Vagina (tissue), 2 donors: ENCODE measurements around the gene SFMBT2. TPM values are rescaled to one million over a fixed set of nuclear protein-coding genes. Genes with fewer than 3 reads are reported as not detected.

Experiments used
- DNase-seq, 2 donors: peaks; one replicate each; pipeline ENCODE4 v3.0.0-alpha.2; 2017; ENCODE audit errors: extremely low spot score in 2 of 2
- H3K27ac ChIP-seq: fragments of 200-600 bp; sonication (generic); one replicate; pipeline ENCODE4 v1.5.1; 2019
- H3K27me3 ChIP-seq: fragments of 200-600 bp; sonication (generic); one replicate; pipeline ENCODE4 v1.5.1; 2019
- H3K36me3 ChIP-seq, 2 donors: fragments of 200-600 bp; sonication (generic); one replicate each; pipeline ENCODE4 v1.5.1; 2017 to 2019
- H3K4me1 ChIP-seq: fragments of 200-600 bp; sonication (generic); one replicate; pipeline ENCODE4 v1.5.1; 2019
- H3K4me3 ChIP-seq, 2 donors: fragments of 200-600 bp; sonication (generic); 1 replicate in 1 of 2; 2 replicates in 1 of 2; pipeline ENCODE4 v1.5.1; 2016 to 2019
- H3K9me3 ChIP-seq: fragments of 200-600 bp; sonication (generic); one replicate; pipeline ENCODE4 v1.5.1; 2019
- CTCF ChIP-seq, 3 experiments: fragments of 450-650 bp in 2 of 3; fragments of 200-600 bp in 1 of 3; sonication (generic) in 1 of 3; IDR thresholded peaks; one replicate each; pipeline ENCODE4 v1.5.1; 2017 to 2019; ENCODE audit warnings: antibody characterized with exemption in 3 of 3, mild to moderate bottlenecking in 2 of 3, moderate library complexity in 2 of 3
- POLR2A ChIP-seq, 2 donors: fragments of 450-650 bp; IDR thresholded peaks; one replicate each; pipeline ENCODE4 v1.6.1; 2017; ENCODE audit warnings: antibody characterized with exemption in 2 of 2, mild to moderate bottlenecking in 2 of 2, moderate library complexity in 2 of 2
- POLR2AphosphoS5 ChIP-seq, 2 donors: sonication (generic); formaldehyde crosslinking; IDR thresholded peaks; one replicate each; pipeline ENCODE4 v1.9.0; 2017; ENCODE audit warnings: antibody characterized with exemption in 2 of 2, mild to moderate bottlenecking in 2 of 2, low read depth in 1 of 2; ENCODE audit not compliant: insufficient read depth in 1 of 2
- intact Hi-C: fragments of 100-400 bp; cut with DNase I; formaldehyde crosslinking; loops from one replicate; pipeline ENCODE4 v1.15.1; 2023
- total RNA-seq: library from RNA; depleted of rRNA; stranded (reverse); fragments of >200 nt; gene quantifications from one replicate; pipeline ENCODE4 v1.2.3, GENCODE V29; 2016

Gene SFMBT2
- total RNA-seq, 1 donor from 2014 or later = 12.5 TPM

- H3K27me3 ChIP-seq = no peaks in the 10 kb centered on the region
- H3K27ac ChIP-seq = no peak overlapping the region
Observed at GRCh38 chr10:7434378-7434777, 23.5 kb upstream of the SFMBT2 start.

GRCh38 chr10:7433861-7434260, 23.0 kb upstream of the SFMBT2 start:
- no peak for TF ChIP-seq POLR2AphosphoS5 (IDR thresholded peaks at IDR 0.05; ENCODE audit: insufficient read depth in 1 of 2, low read depth in 1 of 2)
- no peak for TF ChIP-seq CTCF (IDR thresholded peaks at IDR 0.05)
- TF ChIP-seq POLR2A (IDR thresholded peaks at IDR 0.05) = no peak
- Histone ChIP-seq H3K4me3 (no peak overlapping the region), H3K27ac (no peak overlapping the region), H3K27me3 (no peaks in the 10 kb centered on the region), H3K36me3 (no peaks in the 10 kb centered on the region), H3K9me3 (no peaks in the 10 kb centered on the region), H3K4me1 (no peaks in the 10 kb centered on the region)
- intact Hi-C loops = no loop called here
- DNase-seq = no peak

More at GRCh38 chr10:7434378-7434777, 23.5 kb upstream of the SFMBT2 start:
- no peaks in the 10 kb centered on the region for H3K36me3 ChIP-seq
- no peaks in the 10 kb centered on the region for H3K4me1 ChIP-seq
- no peak overlapping the region for H3K4me3 ChIP-seq
- H3K9me3 ChIP-seq = no peaks in the 10 kb centered on the region
- TF ChIP-seq POLR2A (IDR thresholded peaks at IDR 0.05) = no peak
- TF ChIP-seq POLR2AphosphoS5 (IDR thresholded peaks at IDR 0.05; ENCODE audit: insufficient read depth in 1 of 2, low read depth in 1 of 2) = no peak
- TF ChIP-seq CTCF (IDR thresholded peaks at IDR 0.05) = no peak
- intact Hi-C loops = no loop called here
- DNase-seq = no peak

GRCh38 chr10:7432884-7433726, 22.3 kb upstream of the SFMBT2 start:
- intact Hi-C loops = no loop called here
- H3K4me3 ChIP-seq = no peak overlapping the region

GRCh38 chr10:7428673-7429350, 18.0 kb upstream of the SFMBT2 start:
- TF ChIP-seq POLR2A (IDR thresholded peaks at IDR 0.05) (no peak), POLR2AphosphoS5 (IDR thresholded peaks at IDR 0.05; ENCODE audit: insufficient read depth in 1 of 2, low read depth in 1 of 2) (no peak), CTCF (IDR thresholded peaks at IDR 0.05) (no peak)
- H3K36me3 ChIP-seq = no peaks in the 10 kb centered on the region
- no peak overlapping the region for H3K27ac ChIP-seq
- no peaks in the 10 kb centered on the region for H3K27me3 ChIP-seq
- no peak for DNase-seq
- H3K4me3 ChIP-seq = no peak overlapping the region
- intact Hi-C loops = no loop called here
- no peaks in the 10 kb centered on the region for H3K4me1 ChIP-seq
- no peaks in the 10 kb centered on the region for H3K9me3 ChIP-seq

More at GRCh38 chr10:7432884-7433726, 22.3 kb upstream of the SFMBT2 start:
- no peak for DNase-seq
- Histone ChIP-seq H3K4me1 (no peaks in the 10 kb centered on the region), H3K27ac (no peak overlapping the region), H3K36me3 (no peaks in the 10 kb centered on the region), H3K27me3 (no peaks in the 10 kb centered on the region), H3K9me3 (no peaks in the 10 kb centered on the region)
- TF ChIP-seq CTCF (IDR thresholded peaks at IDR 0.05) (no peak), POLR2A (IDR thresholded peaks at IDR 0.05) (no peak), POLR2AphosphoS5 (IDR thresholded peaks at IDR 0.05; ENCODE audit: insufficient read depth in 1 of 2, low read depth in 1 of 2) (no peak)

GRCh38 chr10:7426349-7426748, 15.5 kb upstream of the SFMBT2 start:
- DNase-seq = no peak
- Histone ChIP-seq H3K4me3 (no peak overlapping the region), H3K27me3 (no peaks in the 10 kb centered on the region), H3K36me3 (no peaks in the 10 kb centered on the region), H3K9me3 (no peaks in the 10 kb centered on the region), H3K4me1 (no peaks in the 10 kb centered on the region), H3K27ac (no peak overlapping the region)
- intact Hi-C loops = no loop called here
- no peak for TF ChIP-seq POLR2AphosphoS5 (IDR thresholded peaks at IDR 0.05; ENCODE audit: insufficient read depth in 1 of 2, low read depth in 1 of 2)
- TF ChIP-seq CTCF (IDR thresholded peaks at IDR 0.05) = no peak
- no peak for TF ChIP-seq POLR2A (IDR thresholded peaks at IDR 0.05)
